ENCODE measurements around the gene TESK2. TPM values are rescaled to one million over a fixed set of nuclear protein-coding genes. Genes with fewer than 3 reads are reported as not detected.

The TESK2 gene
- total RNA-seq, 3 donors from 2014 or later = 2.0 to 2.5 (median 2.3) TPM

- peak within 1 kb of the TSS; percentile 85 for H3K4me3 Mint-ChIP-seq
- no peaks in the 10 kb centered on the region for H3K9me3 Mint-ChIP-seq
- H3K27me3 Mint-ChIP-seq (ENCODE audit: low read depth) = no peaks in the 10 kb centered on the region
- ATAC-seq (peak; percentile 91 to 94), DNase-seq (peak; percentile 64)
- H3K36me3 Mint-ChIP-seq (ENCODE audit: insufficient read depth) = peaks cover 11% of the 10 kb centered on the region
- H3K4me1 Mint-ChIP-seq (ENCODE audit: low read depth) = peaks cover 10% of the 10 kb centered on the region
Measured at GRCh38 chr1:45326627-45327623, 164.0 kb downstream of the TESK2 start, which contains the start of gene HPDL. Gene HPDL, plus strand, starts transcription at chr1:45326895. Its CDS starts 254 bp downstream, at chr1:45327149.

GRCh38 chr1:45325851-45326506, 165.0 kb downstream of the TESK2 start:
- DNase-seq (no peak), ATAC-seq (no peak)
- Mint-ChIP-seq H3K27me3 (ENCODE audit: low read depth) (no peaks in the 10 kb centered on the region), H3K4me3 (peak overlapping the region; percentile 85), H3K36me3 (ENCODE audit: insufficient read depth) (peaks cover 11% of the 10 kb centered on the region), H3K9me3 (no peaks in the 10 kb centered on the region), H3K4me1 (ENCODE audit: low read depth) (peaks cover 10% of the 10 kb centered on the region)

GRCh38 chr1:45322486-45323040, 168.4 kb downstream of the TESK2 start:
- ATAC-seq (no peak), DNase-seq (no peak)
- Mint-ChIP-seq H3K27me3 (ENCODE audit: low read depth) (no peaks in the 10 kb centered on the region), H3K4me3 (no peak overlapping the region), H3K9me3 (no peaks in the 10 kb centered on the region), H3K36me3 (ENCODE audit: insufficient read depth) (no peaks in the 10 kb centered on the region), H3K4me1 (ENCODE audit: low read depth) (peaks cover under 1% of the 10 kb centered on the region)

- ATAC-seq (no peak), DNase-seq (no peak)
- Mint-ChIP-seq H3K4me1 (ENCODE audit: low read depth) (no peaks in the 10 kb centered on the region), H3K9me3 (no peaks in the 10 kb centered on the region), H3K36me3 (ENCODE audit: insufficient read depth) (no peaks in the 10 kb centered on the region), H3K27me3 (ENCODE audit: low read depth) (no peaks in the 10 kb centered on the region), H3K4me3 (no peak overlapping the region)
Measured at GRCh38 chr1:45321444-45321843, 169.5 kb downstream of the TESK2 start.

GRCh38 chr1:45319761-45320160, 171.2 kb downstream of the TESK2 start:
- ATAC-seq (no peak), DNase-seq (no peak)
- no peaks in the 10 kb centered on the region for H3K27me3 Mint-ChIP-seq (ENCODE audit: low read depth)
- H3K4me1 Mint-ChIP-seq (ENCODE audit: low read depth) = no peaks in the 10 kb centered on the region
- no peak overlapping the region for H3K4me3 Mint-ChIP-seq
- H3K36me3 Mint-ChIP-seq (ENCODE audit: insufficient read depth) = no peaks in the 10 kb centered on the region
- H3K9me3 Mint-ChIP-seq = no peaks in the 10 kb centered on the region

- no peaks in the 10 kb centered on the region for H3K9me3 Mint-ChIP-seq
- H3K4me1 Mint-ChIP-seq (ENCODE audit: low read depth) = no peaks in the 10 kb centered on the region
- H3K27me3 Mint-ChIP-seq (ENCODE audit: low read depth) = no peaks in the 10 kb centered on the region
- ATAC-seq (no peak), DNase-seq (no peak)
- no peak overlapping the region for H3K4me3 Mint-ChIP-seq
- no peaks in the 10 kb centered on the region for H3K36me3 Mint-ChIP-seq (ENCODE audit: insufficient read depth)
Measured at GRCh38 chr1:45317166-45317565, 173.8 kb downstream of the TESK2 start.

- no peaks in the 10 kb centered on the region for H3K4me1 Mint-ChIP-seq (ENCODE audit: low read depth)
- no peak overlapping the region for H3K4me3 Mint-ChIP-seq
- no peaks in the 10 kb centered on the region for H3K27me3 Mint-ChIP-seq (ENCODE audit: low read depth)
- H3K36me3 Mint-ChIP-seq (ENCODE audit: insufficient read depth) = no peaks in the 10 kb centered on the region
- no peaks in the 10 kb centered on the region for H3K9me3 Mint-ChIP-seq
- DNase-seq (no peak), ATAC-seq (no peak)
Measured at GRCh38 chr1:45314266-45314665, 176.7 kb downstream of the TESK2 start.

GRCh38 chr1:45306905-45307304, 184.1 kb downstream of the TESK2 start:
- no peak for DNase-seq
- Mint-ChIP-seq H3K4me1 (ENCODE audit: low read depth) (peaks cover 31% of the 10 kb centered on the region), H3K27me3 (ENCODE audit: low read depth) (no peaks in the 10 kb centered on the region), H3K4me3 (no peak overlapping the region), H3K9me3 (no peaks in the 10 kb centered on the region), H3K36me3 (ENCODE audit: insufficient read depth) (no peaks in the 10 kb centered on the region)
- no peak for ATAC-seq

- no peaks in the 10 kb centered on the region for H3K27me3 Mint-ChIP-seq (ENCODE audit: low read depth)
- H3K9me3 Mint-ChIP-seq = no peaks in the 10 kb centered on the region
- H3K36me3 Mint-ChIP-seq (ENCODE audit: insufficient read depth) = no peaks in the 10 kb centered on the region
- peaks cover 34% of the 10 kb centered on the region for H3K4me1 Mint-ChIP-seq (ENCODE audit: low read depth)
- DNase-seq (no peak), ATAC-seq (peak; percentile 36 to 44)
- peak overlapping the region; percentile 46 for H3K4me3 Mint-ChIP-seq
Measured at GRCh38 chr1:45306319-45306718, 184.6 kb downstream of the TESK2 start.

GRCh38 chr1:45305231-45305630, 185.7 kb downstream of the TESK2 start:
- peaks cover 37% of the 10 kb centered on the region for H3K4me1 Mint-ChIP-seq (ENCODE audit: low read depth)
- ATAC-seq (no peak), DNase-seq (no peak)
- peak overlapping the region; percentile 69 for H3K4me3 Mint-ChIP-seq
- no peaks in the 10 kb centered on the region for H3K9me3 Mint-ChIP-seq
- no peaks in the 10 kb centered on the region for H3K27me3 Mint-ChIP-seq (ENCODE audit: low read depth)
- no peaks in the 10 kb centered on the region for H3K36me3 Mint-ChIP-seq (ENCODE audit: insufficient read depth)

- Mint-ChIP-seq H3K27me3 (ENCODE audit: low read depth) (no peaks in the 10 kb centered on the region), H3K4me1 (ENCODE audit: low read depth) (peaks cover 37% of the 10 kb centered on the region), H3K36me3 (ENCODE audit: insufficient read depth) (no peaks in the 10 kb centered on the region), H3K9me3 (no peaks in the 10 kb centered on the region), H3K4me3 (peak overlapping the region; percentile 89)
- no peak for DNase-seq
- ATAC-seq = no peak
Measured at GRCh38 chr1:45304311-45305081, 186.5 kb downstream of the TESK2 start.

- ATAC-seq = peak; percentile 84 to 88
Measured at GRCh38 chr1:45303520-45304310, 187.2 kb downstream of the TESK2 start.

GRCh38 chr1:45302505-45303150, 188.3 kb downstream of the TESK2 start:
- Mint-ChIP-seq H3K9me3 (no peaks in the 10 kb centered on the region), H3K4me1 (ENCODE audit: low read depth) (peaks cover 37% of the 10 kb centered on the region), H3K36me3 (ENCODE audit: insufficient read depth) (no peaks in the 10 kb centered on the region), H3K27me3 (ENCODE audit: low read depth) (no peaks in the 10 kb centered on the region), H3K4me3 (peak overlapping the region; percentile 60)
- DNase-seq = no peak
- no peak for ATAC-seq

More at GRCh38 chr1:45303520-45304310, 187.2 kb downstream of the TESK2 start:
- DNase-seq = peak; percentile 99
- Mint-ChIP-seq H3K36me3 (ENCODE audit: insufficient read depth) (no peaks in the 10 kb centered on the region), H3K27me3 (ENCODE audit: low read depth) (no peaks in the 10 kb centered on the region), H3K4me3 (peak overlapping the region; percentile 89), H3K9me3 (no peaks in the 10 kb centered on the region), H3K4me1 (ENCODE audit: low read depth) (peaks cover 37% of the 10 kb centered on the region)

Data from activated T-cell treated with anti-CD3 and anti-CD28 coated beads, Interleukin-2, amount 50 U/mL, for 4 hours (primary cell).